Activated CD8-positive, alpha-beta memory T cell treated with anti-CD3 and anti-CD28 coated beads for 1 hour (primary cell): ENCODE measurements around the gene INPP5A.
"Not testable (repeated sequence)": the region's sequence is repeated elsewhere in the genome, so short reads cannot be mapped to it uniquely, and the experiment has no call there.

ENCODE experiments used
- DNase-seq, 2 donors: peaks; one replicate each; pipeline ENCODE4 v3.0.0-alpha.2; 2020; ENCODE audit warnings: low read depth in 1 of 2; ENCODE audit errors: extremely low read depth in 1 of 2

INPP5A gene

DNA sequence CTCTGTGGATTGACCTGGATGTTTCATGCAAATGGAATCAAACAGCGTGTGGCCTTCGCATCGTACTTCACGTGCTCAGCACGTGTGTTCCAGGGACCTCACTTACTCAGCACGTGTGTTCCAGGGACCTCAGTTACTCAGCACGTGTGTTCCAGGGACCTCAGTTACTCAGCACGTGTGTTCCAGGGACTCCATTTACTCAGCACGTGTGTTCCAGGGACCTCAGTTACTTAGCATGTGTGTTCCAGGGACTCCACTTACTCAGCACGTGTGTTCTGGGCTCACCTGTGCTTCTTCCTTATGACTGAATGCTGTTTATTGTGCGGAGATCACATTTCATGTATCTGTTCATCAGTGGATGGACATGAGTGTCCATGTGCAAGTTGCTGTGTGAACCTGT lies 22.0 kb downstream of the INPP5A start:
- no peak for DNase-seq

DNA sequence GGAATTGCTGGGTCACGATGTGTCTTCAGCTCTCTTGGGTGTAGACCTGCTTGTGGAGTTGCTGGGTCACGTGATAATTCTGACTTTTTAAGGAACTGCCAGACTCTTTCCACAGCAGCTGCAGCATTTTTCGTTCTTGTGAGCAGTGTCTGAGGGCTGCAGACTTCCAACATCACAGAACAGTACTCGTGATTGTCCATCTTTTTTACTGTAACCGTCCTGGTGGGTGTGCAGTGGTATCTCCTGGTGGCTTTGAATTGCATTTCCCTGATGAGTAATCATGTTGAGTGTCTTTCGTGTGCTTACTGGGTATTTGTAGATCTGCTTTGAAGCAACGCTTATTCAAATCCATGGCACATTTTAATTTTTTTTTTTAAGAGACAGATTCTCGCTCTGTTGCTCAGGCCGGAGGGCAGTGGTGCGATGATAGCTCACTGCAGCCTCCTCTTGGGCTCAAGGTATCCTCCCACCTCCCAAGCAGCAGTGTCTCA lies 22.7 kb downstream of the INPP5A start:
- DNase-seq: no peak

DNA sequence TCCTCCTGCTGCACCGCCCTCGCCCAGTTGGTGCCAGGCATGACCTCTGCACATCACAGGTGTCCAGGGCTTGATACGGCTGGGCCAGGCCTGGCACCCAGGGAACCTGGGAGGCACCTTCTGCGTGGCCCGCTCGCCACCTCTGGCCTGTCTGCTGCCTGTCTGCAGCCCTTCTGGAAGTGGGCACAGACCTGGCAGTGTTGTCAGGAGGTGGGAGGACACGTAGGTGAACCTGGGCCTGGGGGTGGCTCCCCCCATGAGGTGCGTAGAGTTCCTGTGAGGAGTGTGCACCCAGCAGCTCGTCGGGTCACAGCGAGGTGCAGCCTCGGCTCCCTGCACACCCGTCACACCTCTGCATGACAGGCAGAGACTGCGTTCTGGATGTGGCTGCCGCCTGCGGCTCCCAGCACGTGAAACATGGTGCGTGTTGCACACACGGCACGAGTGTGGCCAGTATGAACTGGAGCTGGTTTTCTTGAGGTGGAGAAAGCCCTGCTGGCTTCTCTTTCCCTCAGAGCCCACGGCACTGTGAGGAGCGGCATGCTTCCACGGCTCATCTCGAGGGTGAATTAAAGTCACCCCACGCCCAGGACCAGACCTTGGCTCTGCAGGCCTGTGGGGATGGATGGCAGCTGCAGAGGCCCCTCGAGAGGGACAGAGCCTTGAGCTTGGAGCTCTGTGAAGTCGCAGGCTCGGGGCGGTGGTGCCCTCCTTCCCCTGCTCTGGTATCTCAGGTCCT lies 24.8 kb downstream of the INPP5A start:
- DNase-seq: no peak

DNA sequence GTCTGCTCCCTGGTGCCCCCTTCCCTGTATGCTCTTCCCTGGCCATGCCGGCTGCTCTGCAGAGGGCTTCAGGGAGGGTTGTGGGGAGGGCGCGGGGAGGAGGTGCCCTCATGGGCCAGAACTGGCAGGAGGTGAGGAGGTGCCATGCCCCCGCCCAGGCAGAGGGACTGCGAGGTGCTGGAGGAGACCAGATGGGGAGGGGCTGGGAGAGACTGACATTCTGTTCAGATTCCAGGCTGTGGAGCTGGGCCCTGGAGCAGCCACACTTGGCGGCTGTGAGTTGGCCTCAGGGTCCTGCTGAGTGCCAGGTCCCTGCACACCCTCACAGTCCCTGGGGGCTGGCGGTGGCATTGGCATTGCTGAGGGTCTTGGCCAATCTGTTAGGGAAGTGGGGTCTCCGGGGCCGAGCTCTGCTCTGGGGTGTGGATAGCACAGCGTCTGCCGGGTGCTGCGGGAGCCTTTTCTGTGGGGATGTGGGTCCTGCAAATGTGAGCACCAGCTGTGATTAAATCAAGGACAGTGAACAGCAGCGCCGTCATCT lies 25.4 kb downstream of the INPP5A start:
- no peak for DNase-seq

DNA sequence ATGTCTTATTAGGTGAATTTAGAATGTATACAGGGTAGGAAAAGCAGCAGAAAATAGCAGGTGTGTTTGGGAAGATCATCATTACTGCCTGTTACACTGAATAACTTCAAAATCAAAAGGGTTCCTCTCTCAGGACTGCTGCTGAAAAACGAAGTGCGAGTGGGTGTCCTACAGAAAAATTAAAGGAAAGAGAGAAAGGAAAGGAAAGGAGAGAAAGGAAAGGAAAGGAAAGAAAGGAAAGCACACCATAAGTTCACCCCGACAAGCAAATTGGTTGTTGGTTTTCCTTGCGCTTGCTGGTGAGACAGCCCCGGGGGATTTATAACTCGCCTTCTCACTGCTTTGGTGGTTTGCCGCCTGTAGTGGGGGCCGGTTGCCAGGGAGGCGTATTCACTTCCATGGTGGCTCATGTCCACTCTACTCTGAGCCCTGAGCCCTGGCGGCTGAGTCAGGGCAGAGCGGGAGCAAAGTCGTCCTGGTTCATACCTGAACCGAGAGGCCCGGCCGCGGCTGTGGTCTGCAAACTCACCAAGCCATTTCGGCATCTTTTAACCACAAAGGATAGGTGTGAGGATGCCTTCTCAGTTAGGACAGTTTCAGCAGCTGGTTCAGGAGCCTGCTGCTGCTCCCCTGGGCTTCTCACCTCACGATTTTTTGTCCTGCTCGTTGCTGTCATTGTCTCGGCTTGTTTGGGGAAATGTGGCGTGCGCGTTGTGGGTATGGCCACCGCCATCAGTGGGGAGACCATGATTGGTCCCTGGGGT lies 26.1 kb downstream of the INPP5A start:
- DNase-seq: no peak

DNA sequence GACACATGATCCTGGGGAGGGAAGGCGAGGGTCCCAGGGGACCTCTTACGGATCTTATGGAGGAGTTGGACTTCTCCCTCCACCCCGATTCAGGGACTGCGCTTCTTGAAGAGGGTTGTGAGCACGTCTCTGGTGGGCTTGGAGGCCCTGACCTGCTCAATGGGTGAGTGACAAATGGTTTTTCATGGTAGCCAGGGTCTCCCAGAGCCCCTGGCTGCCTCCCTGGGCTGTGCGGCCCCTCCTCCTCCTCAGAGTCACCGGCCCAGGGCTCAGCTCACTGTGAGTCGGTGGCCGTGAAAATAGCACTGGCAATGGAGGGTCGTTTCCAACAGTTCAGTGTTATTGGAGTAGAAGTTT lies 26.6 kb downstream of the INPP5A start:
- no peak for DNase-seq

DNA sequence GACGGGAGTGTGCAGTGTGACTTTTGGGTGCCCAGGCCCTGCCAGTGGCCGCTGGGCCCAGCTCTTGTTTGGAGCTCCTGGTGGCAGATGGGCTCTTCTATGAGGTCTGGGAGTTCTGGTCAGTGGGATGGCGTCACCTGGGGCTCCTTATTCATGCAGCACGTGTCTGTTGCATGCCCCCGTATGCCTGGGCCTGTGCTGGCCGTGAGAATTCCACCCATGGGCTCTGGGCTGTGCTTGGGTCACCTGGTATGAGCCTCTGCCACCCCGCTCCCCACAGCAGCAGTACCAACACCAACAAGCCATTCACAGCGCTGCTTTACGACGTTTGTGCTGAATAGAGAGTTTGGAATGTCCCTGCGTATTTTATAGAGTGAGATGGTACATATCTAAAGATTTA lies 27.1 kb downstream of the INPP5A start:
- no peak for DNase-seq

DNA sequence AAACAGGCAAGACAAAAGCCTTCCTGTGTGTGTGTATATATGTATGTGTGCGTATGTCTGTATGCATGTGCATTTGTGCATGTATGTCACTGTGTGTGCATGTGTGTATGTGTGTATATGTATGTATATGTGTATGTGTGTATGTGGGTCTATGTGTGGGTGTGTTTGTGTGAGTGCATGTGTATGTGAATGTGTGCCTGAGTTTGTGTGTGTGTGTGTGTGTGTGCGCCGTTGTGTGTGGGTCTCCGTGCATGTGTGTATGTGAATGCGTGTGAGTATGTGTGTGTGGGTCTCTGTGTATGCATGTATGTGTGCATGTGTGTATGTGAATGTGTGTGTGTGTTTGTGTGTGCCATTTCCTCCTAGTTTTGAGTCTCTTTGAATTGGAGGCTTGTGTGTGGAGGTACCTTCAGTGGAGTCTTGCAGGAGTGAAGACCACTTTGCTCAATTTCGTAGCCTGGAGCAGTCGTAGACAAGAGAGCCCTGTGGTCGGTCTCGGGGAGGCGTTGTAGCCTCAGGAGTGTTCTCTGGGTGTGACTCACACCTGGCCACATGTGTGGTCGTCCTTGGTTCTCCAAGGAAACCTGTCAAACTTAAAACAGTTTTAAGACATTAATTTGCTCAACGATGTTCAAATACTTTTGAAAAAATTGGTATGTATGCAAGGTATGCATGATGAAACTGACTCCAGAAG lies 28.1 kb downstream of the INPP5A start:
- no peak for DNase-seq

DNA sequence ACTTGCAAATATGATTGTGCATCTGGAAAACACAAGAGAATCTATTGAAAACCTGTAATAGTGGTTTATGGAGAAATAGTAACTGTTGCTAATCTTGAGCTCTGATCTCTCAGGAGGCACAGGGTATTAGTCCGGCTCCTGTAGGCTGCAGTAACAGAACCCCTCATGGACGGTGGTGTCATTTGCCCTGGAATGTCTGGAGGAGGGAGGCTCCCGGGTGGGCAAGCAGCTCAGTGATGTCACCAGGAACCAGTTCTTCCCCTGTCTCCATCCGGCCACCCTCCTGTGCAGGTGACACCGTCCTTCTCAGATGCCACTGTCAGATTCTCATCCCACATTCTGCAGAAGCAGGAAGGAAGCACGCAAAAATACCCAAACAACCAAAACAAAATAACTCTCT lies 29.3 kb downstream of the INPP5A start:
- no peak for DNase-seq

DNA sequence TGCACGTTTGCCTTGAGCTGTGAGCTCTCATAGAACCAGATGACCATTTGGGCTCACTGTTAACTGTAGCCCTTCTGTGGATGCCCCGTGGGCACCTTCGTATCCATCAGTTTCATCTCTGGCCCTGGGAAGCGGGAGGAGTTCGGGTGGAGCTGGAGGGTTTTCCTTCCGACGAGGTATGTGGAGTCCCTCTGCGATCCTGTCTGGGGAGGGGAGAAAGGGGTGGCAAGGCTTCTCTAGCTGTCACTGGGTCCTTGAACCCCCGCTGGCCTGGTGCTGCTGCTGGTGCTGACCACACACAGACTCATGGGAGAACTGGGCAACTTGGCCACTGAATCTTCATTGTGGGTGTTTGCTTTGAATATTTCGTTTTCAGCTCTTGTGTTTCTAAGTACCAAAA lies 32.7 kb downstream of the INPP5A start:
- DNase-seq: no peak

DNA sequence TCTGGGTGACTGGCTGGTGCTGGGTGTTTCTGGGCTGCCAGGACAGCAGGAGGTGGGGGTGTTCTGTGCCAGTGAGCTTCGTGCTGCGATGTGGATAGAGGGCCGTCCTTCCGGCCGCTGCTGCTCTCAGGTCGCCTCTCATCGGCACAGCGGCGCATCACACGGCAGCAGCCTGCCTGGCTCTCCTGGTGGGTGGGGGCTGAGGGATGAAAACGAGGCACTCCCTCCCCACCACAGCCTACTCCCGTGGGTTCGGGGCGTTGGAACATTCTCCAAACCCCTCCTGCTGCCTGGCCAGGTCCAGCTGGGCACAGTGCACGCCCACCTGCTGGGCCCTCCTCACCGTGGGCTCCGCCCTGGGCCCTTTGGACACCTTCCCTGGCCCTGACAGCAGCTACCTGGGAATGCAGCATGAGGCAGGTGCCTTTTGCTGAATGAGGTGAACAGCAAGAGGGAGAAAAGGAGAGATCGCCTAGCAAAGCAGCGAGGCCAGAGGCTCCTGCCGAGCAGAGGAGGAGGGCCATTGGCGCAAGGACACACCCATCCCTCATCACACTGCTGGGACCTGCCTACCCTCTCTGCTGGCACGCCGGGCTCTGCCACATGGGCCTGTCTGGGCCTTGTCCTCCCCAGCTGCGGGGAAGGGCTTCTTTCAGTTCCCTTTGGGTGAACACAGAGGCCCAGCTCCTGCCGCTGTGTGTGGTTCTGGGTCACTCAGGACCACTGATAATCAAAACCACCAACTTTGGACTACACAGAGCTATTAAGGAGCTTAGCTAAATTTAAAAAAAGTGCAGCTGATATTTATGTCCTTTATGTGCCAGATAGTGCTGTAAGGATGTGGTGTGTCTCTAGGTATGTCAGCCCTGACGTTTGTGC lies 33.4 kb downstream of the INPP5A start:
- no peak for DNase-seq

DNA sequence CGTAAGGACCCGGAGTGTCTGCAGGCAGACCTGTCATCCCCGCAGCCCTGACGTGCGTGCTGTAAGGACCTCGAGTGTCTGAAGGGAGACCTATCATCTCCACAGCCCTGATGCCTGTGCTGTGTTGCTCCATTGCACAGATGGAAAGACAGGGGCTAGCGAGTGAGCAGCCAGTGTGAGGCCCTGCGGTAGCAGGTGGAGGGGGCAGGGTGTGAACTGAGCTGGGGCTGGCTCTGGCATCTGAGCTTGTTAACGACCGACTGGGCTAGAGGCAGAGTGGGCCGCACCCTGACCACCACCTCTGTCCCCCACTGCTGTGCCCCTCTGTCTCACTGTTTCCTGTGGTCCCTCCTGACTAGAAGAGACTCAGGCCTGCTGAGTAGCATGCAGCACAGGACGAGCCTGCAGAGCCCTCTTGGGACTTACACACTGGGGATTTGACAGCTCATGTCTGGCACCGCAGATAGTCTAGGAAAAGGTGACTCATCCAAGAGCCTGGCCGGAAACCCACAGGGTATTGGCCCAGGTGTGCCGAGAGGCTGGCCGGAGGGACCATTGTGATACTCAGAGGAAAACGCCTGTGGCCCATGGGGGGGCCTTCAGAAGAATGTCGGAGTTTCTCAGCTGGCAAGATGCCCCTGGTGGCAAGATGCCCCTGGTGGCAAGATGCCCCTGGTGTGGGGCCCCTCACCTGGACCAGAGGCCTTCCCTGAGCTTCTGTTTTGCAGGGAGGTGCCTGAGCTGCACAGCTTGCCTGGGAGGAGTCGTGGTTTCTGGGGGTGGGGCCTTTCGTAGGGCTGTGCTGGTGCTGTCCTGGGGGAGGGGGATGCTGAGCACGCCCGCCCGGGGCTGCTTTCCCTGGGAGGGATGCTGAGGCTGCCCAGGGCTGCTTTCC lies 34.3 kb downstream of the INPP5A start:
- no peak for DNase-seq

DNA sequence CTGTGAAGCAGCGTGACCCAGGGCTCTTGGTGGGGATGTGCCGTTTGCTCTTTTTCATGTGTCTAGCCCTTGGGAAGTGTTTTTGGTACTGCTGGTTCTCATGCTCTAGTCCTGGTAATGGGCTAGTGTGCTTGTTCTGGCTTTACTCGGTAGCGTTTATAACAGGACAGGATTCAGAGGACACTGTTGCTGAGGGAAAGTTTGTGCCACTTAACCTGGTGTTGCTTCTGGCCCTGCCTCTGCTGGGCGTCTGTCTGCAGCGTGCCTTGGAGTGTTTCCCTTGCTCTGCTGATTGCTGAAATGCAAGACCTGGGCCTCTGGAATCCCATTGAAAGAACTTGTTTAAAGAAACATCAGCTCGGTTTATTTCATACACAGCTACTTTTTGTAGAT lies 35.0 kb downstream of the INPP5A start:
- DNase-seq: no peak

DNA sequence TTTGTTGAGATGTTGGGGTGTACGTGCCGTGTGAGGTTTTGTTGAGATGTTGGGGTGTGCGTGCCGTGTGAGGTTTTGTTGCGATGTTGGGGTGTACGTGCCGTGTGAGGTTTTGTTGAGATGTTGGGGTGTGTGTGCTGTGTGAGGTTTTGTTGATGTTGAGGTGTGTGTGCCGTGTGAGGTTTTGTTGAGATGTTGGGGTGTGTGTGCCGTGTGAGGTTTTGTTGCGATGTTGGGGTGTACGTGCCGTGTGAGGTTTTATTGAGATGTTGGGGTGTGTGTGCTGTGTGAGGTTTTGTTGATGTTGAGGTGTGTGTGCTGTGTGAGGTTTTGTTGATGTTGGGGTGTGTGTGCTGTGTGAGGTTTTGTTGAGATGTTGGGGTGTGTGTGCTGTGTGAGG lies 35.4 kb downstream of the INPP5A start:
- DNase-seq: not testable (repeated sequence)

DNA sequence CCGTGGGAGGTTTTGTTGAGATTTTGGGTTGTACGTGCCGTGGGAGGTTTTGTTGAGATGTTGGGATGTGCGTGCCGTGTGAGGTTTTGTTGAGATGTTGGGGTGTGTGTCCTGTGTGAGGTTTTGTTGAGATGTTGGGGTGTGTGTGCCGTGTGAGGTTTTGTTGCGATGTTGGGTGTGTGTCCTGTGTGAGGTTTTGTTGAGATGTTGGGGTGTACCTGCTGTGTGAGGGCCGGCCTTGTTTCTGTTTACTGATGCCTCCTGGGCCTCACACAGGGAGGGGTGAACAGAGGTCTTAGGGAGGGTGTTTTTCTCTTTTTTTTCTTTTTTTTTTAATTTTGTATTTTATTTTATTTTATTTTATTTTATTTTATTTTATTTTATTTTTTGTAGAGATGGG lies 36.7 kb downstream of the INPP5A start:
- DNase-seq: no peak

DNA sequence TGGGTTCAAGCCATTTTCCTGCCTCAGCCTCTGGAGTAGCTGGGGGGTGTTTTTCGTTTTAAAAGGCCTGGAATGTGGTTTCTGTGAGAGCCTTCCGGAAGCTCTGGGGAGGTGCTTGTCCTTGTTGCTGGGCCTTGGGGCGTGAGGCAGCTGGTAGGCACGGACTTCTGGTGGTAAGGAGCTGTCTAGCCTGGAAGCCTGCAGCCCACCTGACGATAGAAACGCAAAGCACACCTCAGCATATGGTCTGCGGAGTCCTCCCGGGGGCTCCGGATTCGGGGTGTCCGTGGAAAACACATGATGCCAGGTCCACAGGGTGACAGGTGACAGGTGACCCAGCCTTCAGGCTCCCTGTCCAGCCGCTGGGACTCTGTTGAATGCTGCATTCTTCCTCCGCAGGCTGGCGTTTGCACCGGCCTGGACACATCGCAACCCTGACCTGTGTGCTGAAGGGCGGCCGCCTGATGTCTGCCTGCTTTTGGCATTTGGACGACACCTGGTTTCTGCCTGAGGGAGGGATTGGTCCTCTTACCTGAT lies 37.3 kb downstream of the INPP5A start:
- no peak for DNase-seq

DNA sequence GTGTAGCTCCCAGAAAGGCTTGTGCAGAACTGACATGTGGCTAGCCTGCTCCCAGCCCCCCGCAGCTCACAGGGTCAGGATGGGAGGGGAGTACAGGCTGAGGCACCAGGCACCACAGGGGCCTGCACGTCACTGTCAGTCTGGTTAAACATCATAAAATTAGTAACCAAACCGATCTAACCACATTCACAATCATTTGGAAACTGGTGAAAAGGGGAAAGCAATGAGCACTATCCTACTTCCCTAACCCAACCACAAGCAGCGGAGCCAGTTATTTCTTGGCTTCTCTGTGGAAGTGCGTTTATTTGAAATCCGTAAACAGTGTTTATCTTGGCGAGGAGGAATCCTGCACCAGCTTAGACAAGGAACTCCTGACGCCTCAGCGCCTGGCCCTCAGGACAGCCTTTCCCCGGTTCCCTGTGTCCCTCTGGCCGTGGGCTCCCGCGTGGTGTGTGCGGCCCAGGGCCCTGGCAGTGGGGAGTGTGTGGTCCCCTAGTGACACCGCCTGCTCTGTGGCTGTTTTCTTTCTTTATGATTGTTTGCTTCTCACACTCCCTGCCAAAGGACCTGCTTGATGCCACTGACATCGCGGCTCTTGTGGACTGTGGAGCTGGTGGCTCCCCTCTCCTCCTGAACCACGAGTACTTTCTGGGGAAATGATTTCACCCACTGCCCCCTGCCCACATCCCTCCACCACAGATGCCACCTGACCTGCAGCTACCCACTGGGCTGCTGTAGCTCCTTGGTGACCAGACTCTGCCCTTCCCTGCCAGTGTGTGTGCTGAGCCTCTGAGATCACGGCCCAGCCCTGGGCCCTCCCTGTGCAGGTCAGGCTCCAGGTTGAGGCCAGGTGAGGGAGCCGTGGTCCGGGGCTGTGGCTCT lies 38.0 kb downstream of the INPP5A start:
- no peak for DNase-seq

DNA sequence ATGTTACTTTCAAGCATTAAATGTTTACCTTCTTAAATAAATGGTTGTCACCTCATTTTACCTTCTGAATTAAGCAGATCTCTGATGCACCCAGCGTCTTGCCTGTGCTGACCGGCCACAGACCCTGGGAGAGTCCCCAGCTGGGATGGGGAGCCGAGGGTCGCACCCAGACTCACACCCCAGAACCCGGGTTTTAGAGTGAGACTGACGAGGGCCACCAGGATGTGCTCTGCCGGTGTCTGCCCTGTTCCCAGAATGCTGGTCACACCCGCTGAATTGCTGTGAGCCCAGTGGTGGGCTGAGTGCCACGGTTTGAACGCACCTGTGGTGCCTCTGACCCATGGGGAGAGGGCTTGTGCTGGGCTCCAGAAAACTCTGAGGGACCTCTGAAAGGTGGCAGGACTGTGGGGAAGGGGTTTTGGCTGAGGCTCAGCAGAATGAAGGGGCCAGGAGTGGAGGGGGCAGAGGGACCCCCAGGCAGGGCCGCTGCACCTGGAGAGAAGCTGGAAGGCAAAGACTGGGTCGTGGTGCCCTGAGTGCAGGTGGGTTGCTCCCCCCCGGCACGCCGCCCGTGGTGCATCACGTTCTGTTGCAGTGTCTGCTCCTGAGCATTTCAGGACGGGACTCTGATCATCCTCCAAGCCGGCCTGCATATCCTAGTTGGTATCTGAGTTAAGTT lies 39.2 kb downstream of the INPP5A start:
- DNase-seq: no peak
